Endodermal cell (in vitro differentiated cells): ENCODE measurements around the gene POU2AF1. TPM values are rescaled to one million over a fixed set of nuclear protein-coding genes. Genes with fewer than 3 reads are reported as not detected.

ENCODE experiments used
- DNase-seq: peaks from one replicate; pipeline ENCODE4 v3.0.0-alpha.2; 2017
- H3K27ac ChIP-seq: 2 replicates; pipeline ENCODE4 v1.5.1; 2013; ENCODE audit warnings: mild to moderate bottlenecking, low read depth, low read length, moderate library complexity
- H3K27me3 ChIP-seq: 2 replicates; pipeline ENCODE4 v1.6.1; 2013; ENCODE audit warnings: mild to moderate bottlenecking, low read length, moderate library complexity; ENCODE audit not compliant: insufficient read depth, control insufficient read depth, poor library complexity, severe bottlenecking
- H3K36me3 ChIP-seq: 2 replicates; pipeline ENCODE4 v1.7.0; 2013; ENCODE audit warnings: mild to moderate bottlenecking, low read length, moderate library complexity; ENCODE audit not compliant: control insufficient read depth, insufficient read depth
- H3K4me1 ChIP-seq: one replicate; pipeline ENCODE4 v1.7.0; 2013; ENCODE audit warnings: low read length; ENCODE audit not compliant: control insufficient read depth, insufficient read depth
- H3K4me3 ChIP-seq: 2 replicates; pipeline ENCODE4 v1.5.1; 2013; ENCODE audit warnings: mild to moderate bottlenecking, low read length, moderate library complexity
- H3K9ac ChIP-seq: 2 replicates; pipeline ENCODE4 v1.6.1; 2013; ENCODE audit warnings: mild to moderate bottlenecking, low read length, moderate library complexity; ENCODE audit not compliant: poor library complexity, severe bottlenecking; ENCODE audit errors: extremely low read depth
- H3K9me3 ChIP-seq: 2 replicates; pipeline ENCODE4 v1.6.1; 2013; ENCODE audit warnings: mild to moderate bottlenecking, low read length, moderate library complexity; ENCODE audit not compliant: control insufficient read depth
- H3K27ac Mint-ChIP-seq: 2 replicates; pipeline ENCODE4 v1.8.0; 2020; ENCODE audit warnings: mixed read lengths
- H3K27me3 Mint-ChIP-seq: 2 replicates; pipeline ENCODE4 v1.8.0; 2021; ENCODE audit warnings: mild to moderate bottlenecking, mixed read lengths; ENCODE audit not compliant: insufficient read depth
- H3K36me3 Mint-ChIP-seq: 2 replicates; pipeline ENCODE4 v1.8.0; 2020; ENCODE audit warnings: low read depth, mixed read lengths
- H3K4me1 Mint-ChIP-seq: 2 replicates; pipeline ENCODE4 v1.8.0; 2020; ENCODE audit warnings: mixed read lengths
- H3K4me3 Mint-ChIP-seq: 2 replicates; pipeline ENCODE4 v1.8.0; 2020; ENCODE audit warnings: mild to moderate bottlenecking, moderate library complexity, mixed read lengths
- H3K9me3 Mint-ChIP-seq: 2 replicates; pipeline ENCODE4 v1.8.0; 2020; ENCODE audit warnings: mild to moderate bottlenecking, mixed read lengths
- CTCF ChIP-seq: fragments of 200-600 bp; sonication (generic); conservative IDR thresholded peaks from 2 replicates; pipeline ENCODE4 v1.5.0; 2021; ENCODE audit warnings: antibody characterized with exemption, mild to moderate bottlenecking
- WGBS, 2 experiments: methylation state at CpG; one replicate each; pipeline versions ENCODE4 v1.1.5 to v1.1.7; 2013; ENCODE audit warnings: missing lambda C conversion rate in 2 of 2, mixed read lengths in 1 of 2; ENCODE audit not compliant: insufficient coverage in 1 of 2, insufficient read length in 1 of 2; 5-methylcytosine and 5-hydroxymethylcytosine counted together
- microRNA-seq: library from miRNA; unstranded; fragments of <30 nt; microRNA quantifications from one replicate; pipeline ENCODE4 v1.2.0, GENCODE V29; 2020; ENCODE audit warnings: borderline microRNAs expressed
- total RNA-seq, 2 donors: library from RNA; stranded (reverse); fragmentation: NEBNext Ultra II Directional in 1 of 2; extraction: Animal tissue kit (Norgen Biotek cat#: 25700) in 1 of 2; gene quantifications; 2 replicates in 1 of 2; 3 replicates in 1 of 2; pipeline ENCODE4 v1.2.1, GENCODE V29; 2021

Gene POU2AF1
- total RNA-seq, 2 donors from 2014 or later, result 0.46 to 0.77 TPM

DNA sequence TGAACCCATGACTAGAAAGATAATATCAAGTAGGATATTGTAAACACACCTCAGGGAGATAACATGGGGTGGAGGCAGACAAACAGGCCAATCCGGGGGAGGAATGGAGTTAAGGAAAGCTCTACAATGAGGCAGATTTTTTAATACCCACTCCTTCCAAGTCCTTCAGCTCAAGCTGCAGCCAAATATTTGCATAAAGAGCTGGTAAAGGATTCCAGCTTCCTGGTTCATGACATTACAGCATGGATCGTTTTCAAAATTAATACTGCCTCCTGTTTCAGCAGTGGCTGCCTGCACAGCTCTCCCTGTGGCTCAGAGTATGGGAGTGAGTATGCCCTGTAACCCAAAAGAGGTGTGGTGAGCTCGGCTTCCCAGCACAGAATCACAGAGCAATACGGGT lies 75.6 kb downstream of the POU2AF1 start:
- H3K9me3 Mint-ChIP-seq, result no peaks in the 10 kb centered on the region
- H3K27ac Mint-ChIP-seq, result no peak overlapping the region
- WGBS, 2 experiments, result 82 to 100% methylated on average over 1 to 4 of the region's 4 CpGs
- H3K36me3 ChIP-seq, result no peaks in the 10 kb centered on the region
- H3K4me1 Mint-ChIP-seq, result peaks cover 16% of the 10 kb centered on the region
- H3K36me3 Mint-ChIP-seq, result no peaks in the 10 kb centered on the region
- H3K27ac ChIP-seq, result no peak overlapping the region
- TF ChIP-seq CTCF, result no peak
- peaks cover 79% of the 10 kb centered on the region for H3K27me3 Mint-ChIP-seq
- H3K9me3 ChIP-seq, result no peaks in the 10 kb centered on the region
- no peak overlapping the region for H3K4me3 ChIP-seq
- H3K9ac ChIP-seq, result no peak overlapping the region
- peaks cover 83% of the 10 kb centered on the region for H3K27me3 ChIP-seq
- H3K4me3 Mint-ChIP-seq, result no peak overlapping the region
- no peak for DNase-seq
- H3K4me1 ChIP-seq, result no peaks in the 10 kb centered on the region

DNA sequence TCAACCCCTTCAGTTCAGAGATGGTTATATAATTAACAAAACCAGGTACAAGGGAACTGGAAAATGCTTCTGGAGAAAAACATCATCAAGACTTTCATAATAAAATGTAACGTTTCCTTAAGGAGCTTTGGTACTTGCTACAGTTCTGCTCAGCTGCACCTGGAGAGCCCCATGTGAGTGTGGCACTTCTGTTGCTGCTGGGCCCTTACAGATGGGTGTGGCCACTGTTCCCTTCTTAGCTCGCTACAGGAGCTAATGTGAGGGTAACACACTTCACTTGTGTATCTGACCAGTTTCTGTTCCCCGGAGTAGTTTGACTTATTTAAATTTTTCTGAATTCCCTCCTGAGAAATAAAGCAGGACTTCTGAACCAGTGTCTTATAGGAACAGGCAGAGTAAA lies 76.8 kb downstream of the POU2AF1 start:
- H3K36me3 Mint-ChIP-seq, result no peaks in the 10 kb centered on the region
- no peak overlapping the region for H3K4me3 Mint-ChIP-seq
- no peak overlapping the region for H3K27ac Mint-ChIP-seq
- H3K27ac ChIP-seq, result no peak overlapping the region
- no peak for DNase-seq
- H3K27me3 Mint-ChIP-seq, result peaks cover 80% of the 10 kb centered on the region
- peaks cover 83% of the 10 kb centered on the region for H3K27me3 ChIP-seq
- peaks cover 5% of the 10 kb centered on the region for H3K4me1 Mint-ChIP-seq
- 48 to 83% methylated on average over 2 to 3 of the region's 3 CpGs for WGBS, 2 experiments
- no peak overlapping the region for H3K9ac ChIP-seq
- no peak for TF ChIP-seq CTCF
- no peaks in the 10 kb centered on the region for H3K36me3 ChIP-seq
- no peaks in the 10 kb centered on the region for H3K9me3 Mint-ChIP-seq
- H3K4me3 ChIP-seq, result no peak overlapping the region
- H3K4me1 ChIP-seq, result no peaks in the 10 kb centered on the region
- no peaks in the 10 kb centered on the region for H3K9me3 ChIP-seq

Small RNAs within 50 kb of the gene (microRNA-seq; reads per million reads assigned to microRNA genes)
- gene MIR4491, result not detected

Other genes starting within 250 kb of the POU2AF1 start
- gene POU2AF2, start 133.6 kb downstream of the POU2AF1 start, total RNA-seq, result not detected
- gene POU2AF3, start 80.7 kb downstream of the POU2AF1 start, total RNA-seq, result 1 to 10 TPM in 1 of 2 donors, under 1 TPM in 1; 0.55 to 1.8 TPM
- gene BTG4, start 133.1 kb upstream of the POU2AF1 start, total RNA-seq, result not detected
- under 1 TPM in 1 of 2 donors, not detected in 1; 0.89 TPM for gene HOATZ, start 135.5 kb upstream of the POU2AF1 start, total RNA-seq
- gene LAYN, start 161.4 kb upstream of the POU2AF1 start, total RNA-seq, result 1 to 10 TPM; 1.1 to 1.5 TPM
- 10 to 100 TPM; 13.2 to 13.4 TPM for gene SIK2, start 223.2 kb upstream of the POU2AF1 start, total RNA-seq